CD4-positive, alpha-beta T cell treated with Interferon alpha-2 for 1 hour (primary cell): ENCODE measurements around the gene IPO4.
"Not testable (repeated sequence)": the region's sequence is repeated elsewhere in the genome, so short reads cannot be mapped to it uniquely, and the experiment has no call there.

ENCODE experiments used
- DNase-seq, 2 donors: peaks; one replicate each; pipeline ENCODE4 v3.0.0-alpha.2; 2020 to 2022

Gene IPO4

DNA sequence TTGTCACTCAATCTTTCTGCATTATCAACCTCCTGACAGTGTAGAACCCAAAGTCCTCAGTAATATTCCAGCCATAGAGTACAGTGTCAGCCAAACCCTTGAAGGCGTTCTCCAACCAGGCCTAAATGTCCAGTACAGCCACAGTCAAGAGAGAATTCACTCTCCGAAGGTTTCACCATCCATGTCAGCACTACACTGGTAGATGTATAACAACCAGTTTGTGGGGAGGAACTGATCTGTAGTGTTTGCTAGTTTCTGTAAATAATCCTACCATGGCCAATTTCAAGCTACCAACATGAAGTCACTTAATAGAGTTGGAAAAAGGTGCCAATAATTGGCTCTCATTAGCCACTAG is 27.7 kb upstream of the IPO4 start:
- DNase-seq, result no peak

DNA sequence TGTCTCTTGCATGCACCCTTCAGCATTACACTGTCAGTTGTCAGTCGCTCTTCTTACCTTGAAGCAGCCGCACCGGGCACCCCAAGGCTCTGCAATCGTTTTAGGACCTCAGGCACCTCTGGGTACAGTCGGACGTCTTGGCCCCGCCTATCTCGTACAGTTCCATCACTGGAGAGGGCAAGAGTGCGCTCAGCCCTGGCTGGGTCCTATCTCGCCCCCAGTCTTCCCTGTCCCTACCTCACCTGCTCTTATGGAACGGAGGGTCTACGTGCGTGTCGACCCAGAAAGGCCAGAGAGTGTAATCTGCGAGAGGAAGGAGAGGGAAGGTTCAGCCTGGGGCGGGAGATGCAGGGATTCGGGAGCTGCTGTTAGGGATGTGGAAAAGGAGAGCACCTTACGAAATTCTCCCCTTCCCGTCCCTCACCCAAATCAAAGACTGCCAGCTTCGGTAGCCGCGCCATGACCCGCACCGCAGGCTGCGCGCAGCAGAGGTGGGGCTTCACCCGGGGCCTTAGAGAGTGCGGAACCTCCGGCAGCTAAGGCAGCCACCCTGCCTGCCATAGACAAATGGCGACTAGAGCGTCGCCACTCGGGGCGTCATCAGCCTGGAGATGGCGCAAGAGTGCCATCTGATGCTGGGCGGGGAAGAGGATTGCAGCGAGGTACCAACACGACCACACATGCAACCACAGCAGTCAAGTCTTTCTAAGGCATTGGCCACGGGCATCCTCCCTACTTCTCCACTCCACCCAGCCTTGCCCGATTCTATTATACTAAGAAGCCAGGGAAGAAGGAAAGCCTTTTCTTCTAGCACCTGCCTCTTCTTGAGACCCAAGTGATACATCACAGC is 27.1 kb upstream of the IPO4 start, which contains the start of gene MDP1:
Gene MDP1 (minus strand): TSS at position 572 of the 850 bp plus-strand sequence. CDS start 111 bp downstream, at position 461.
- DNase-seq, result peak; percentile 90 to 92

- DNase-seq, result no peak
These were observed 25.4 kb upstream of the IPO4 start for GRCh38 chr14:24213866-24214662.

GRCh38 chr14:24212924-24213865 is 24.6 kb upstream of the IPO4 start, which contains the start of gene CHMP4A:
CHMP4A (minus strand) TSS chr14:24213488; CDS start chr14:24213439, 49 bp downstream.
- peak; percentile 97 for DNase-seq

DNA sequence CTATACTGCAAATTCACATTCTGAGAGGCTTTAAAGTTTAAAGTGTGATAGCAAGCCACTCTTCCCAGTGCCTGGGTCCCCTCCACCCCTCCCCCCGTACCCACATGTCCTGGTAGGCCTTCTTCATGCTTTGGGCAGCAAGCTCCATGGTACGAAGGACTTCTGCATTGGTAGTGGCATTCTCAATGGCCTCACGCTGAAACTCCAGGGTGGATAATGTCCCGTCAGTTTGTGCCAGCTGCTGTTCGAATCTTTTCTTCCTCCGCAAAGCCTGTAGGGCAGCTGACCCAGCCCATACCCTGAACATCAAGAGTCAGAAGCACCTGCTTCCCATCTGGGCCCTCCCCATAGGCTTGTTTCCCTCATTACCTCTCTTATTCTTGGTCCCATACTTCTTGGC is 22.7 kb upstream of the IPO4 start:
- no peak for DNase-seq

- DNase-seq, result no peak
These were observed 19.0 kb upstream of the IPO4 start for GRCh38 chr14:24207625-24208024.

DNA sequence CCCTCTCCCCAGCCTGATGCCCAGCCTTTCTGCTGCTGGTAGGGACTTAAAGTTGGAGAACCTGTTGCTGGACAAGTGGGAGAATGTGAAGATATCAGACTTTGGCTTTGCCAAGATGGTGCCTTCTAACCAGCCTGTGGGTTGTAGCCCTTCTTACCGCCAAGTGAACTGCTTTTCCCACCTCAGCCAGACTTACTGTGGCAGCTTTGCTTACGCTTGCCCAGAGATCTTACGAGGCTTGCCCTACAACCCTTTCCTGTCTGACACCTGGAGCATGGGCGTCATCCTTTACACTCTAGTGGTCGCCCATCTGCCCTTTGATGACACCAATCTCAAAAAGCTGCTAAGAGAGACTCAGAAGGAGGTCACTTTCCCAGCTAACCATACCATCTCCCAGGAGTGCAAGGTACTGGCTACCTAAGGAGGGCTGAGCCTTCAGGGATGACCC is 18.5 kb upstream of the IPO4 start:
- DNase-seq, result no peak

- DNase-seq, result no peak
These were observed 17.9 kb upstream of the IPO4 start for GRCh38 chr14:24206260-24207103.

DNA sequence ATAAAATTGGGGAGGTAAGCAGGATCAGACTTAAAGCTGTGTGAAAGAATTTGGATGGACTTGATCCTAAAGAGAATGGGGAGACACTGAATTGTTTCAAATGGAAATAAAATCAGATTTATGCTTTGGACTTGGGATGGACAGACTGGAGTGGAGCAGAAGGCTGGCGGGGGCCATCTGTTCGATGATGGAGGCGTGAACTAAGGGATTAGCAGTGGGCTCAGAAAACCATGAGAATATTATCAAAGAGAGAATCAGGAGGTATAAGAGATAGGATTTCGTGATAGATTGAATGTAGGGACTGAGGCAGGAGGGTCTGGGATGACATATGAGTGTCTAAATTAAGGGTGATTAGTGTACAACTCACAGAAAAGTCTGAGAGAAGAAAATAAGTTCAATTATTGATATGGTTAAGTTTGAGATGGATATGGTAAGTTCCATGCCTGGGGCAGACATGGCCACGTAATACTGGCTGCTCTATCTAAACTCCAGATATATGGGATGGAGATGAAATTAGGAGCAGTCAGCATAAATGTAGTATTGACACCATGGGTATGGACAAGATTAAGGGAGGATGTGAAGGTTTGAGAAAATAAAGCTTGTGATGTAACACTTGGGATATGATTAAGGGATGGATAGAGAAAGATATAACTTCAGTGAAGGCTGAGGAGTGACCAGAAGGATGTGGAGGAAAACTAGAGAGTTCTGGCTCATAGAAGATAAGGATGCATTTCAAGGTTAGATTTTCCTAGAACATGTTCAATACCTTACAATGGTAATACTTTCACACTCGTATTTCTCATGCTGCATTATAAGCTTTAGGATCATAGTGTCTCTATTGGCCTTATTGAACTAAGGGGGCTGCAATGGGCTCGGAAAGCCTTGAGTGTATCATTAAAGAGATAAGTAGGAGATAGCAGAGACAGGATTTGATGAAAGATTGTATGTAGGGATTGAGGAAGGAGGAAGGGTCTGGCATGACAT is 15.8 kb upstream of the IPO4 start:
- no peak for DNase-seq

DNA sequence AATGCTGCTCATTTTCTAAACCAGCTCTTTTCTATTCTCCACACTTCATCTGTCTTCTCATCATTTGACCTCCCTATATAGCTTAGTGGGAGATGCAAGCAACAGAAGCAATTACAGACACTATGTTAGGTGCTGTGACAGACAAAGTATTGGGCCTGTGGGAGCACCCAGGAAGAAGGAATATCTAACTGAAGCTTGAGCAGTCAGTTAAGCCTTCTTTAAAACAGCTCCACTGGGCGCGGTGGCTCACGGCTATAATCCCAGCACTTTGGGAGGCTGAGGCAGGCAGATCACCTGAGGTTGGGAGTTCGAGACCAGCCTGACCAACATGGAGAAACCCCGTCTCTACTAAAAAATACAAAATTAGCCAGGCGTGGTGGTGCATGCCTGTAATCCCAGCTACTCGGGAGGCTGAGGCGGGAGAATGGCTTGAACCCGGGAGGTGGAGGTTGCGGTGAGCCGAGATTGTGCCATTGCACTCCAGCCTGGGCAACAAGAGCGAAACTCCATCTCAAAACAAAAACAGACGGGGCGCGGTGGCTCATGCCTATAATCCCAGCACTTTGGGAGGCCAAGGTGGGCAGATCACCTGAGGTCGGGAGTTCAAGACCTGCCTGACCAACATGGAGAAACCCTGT is 14.8 kb upstream of the IPO4 start:
- not testable (repeated sequence) for DNase-seq

DNA sequence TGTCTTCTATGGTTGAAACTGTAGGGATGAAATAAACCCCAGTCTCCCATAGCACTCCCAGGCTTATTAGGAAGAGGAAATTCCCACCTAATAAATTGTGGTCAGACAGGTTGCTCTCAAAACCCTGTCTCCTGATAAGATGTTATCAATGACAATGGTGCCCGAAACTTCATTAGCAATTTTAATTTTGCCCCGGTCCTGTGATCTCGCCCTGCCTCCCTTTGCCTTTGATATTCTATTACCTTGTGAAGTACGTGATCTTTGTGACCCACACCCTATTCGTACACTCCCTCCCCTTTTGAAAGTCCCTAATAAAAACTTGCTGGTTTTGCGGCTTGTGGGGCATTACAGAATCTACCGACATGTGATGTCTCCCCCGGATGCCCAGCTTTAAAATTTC is 13.9 kb upstream of the IPO4 start:
- not testable (repeated sequence) for DNase-seq

DNA sequence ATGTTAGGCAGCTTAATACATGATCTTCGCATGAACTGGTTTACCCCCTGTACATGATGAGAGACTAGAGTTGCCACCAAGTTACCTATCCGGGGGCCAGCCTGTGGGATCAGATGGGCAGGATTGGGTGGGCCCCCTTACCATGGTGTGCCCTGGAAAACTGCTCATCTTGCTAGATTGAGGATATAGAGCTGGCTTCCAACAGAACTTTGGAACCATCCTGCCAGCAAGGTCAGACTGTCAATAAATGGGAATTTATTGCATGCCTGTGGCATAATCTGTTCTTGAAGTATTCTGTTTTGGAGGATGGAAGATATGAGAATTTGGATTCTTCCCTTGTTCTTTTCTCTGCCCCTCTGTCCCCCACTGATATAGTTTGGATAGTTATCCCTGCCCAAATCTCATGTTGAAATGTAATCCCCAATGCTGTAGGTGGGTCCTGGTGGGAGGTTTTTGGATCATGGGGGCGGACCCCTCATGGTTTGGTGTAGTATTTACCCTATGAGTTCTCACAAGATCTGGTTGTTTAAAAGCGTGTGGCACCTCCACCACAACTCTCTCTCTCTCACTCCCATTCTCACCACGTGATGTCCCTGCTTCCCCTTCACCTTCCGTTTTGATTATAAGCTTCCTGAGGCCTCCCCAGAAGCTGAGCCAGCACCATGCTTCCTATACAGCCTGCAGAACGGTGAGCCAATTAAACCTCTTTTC is 10.4 kb upstream of the IPO4 start:
- no peak for DNase-seq

- no peak for DNase-seq
These were observed 8.4 kb upstream of the IPO4 start for GRCh38 chr14:24197056-24197450.

DNA sequence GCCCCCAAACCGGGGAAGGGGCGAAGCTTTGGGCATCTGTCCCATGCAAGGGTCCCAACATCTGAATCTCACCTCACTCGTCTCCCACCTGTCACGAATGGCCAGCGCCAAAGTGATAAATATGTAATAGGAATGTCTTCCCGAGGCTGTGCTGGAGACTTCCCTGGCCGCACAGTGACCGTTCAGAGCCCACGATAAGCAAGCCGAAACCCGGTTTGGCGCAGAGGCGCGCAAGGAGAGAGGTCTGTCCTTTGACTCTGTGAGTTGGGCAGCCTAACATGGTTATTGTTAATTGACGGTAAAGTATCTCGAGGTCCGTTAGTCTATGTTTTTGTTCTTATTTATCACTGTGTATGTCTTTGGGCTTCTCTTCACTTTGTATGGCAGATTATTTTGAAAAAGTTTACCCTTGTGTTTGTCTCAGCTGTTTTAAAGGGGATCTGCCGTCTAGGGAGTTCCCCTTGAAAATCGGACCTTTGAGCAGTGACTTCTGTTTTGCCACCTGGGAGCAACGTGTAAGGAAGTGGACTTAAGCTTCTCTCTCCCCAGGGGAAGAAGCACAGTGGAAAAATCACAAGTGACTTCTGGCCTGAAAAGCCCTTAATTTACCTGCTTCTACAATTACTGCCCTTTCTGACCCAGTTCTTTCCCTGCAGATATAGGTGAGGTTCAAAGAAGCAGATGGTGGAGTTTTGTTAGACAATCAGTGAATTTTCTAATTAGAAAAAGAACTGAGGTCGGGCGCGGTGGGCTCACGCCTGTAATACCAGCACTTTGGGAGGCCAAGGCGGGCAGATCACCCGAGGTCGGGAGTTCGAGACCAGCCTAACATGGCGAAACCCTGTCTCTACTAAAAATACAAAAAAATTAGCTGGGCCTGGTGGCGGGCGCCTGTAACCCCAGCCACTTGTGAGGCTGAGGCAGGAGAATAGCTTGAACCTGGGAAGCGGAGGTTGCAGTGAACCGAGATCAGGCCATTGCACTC is 7.7 kb upstream of the IPO4 start:
- DNase-seq, result no peak

GRCh38 chr14:24195186-24196070 is 6.8 kb upstream of the IPO4 start, which contains the start of gene TM9SF1:
TM9SF1 (minus strand) TSS chr14:24195441; CDS start chr14:24195019, 422 bp downstream.
- DNase-seq, result peak; percentile 91 to 92

DNA sequence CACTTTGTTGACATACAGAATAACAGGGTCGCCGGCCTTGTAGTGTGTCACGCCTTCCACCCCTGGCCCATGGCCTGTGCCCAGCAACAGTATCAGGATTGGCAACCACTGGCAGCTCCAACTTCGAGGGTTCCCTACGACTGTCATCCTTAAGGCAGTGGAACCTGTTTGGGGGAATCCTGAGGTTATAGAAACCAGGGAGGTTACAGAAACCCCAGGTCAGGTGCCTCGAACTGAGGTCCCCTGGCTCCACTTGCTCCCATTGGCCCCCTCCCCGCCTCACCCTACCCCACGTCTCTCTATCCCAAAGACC is 6.2 kb upstream of the IPO4 start:
- DNase-seq, result no peak
